GM21526 (cell line): Measurements from ENCODE around the gene GDPD1.
A peak's percentile ranks its signal among the peaks of the same experiment; 100 is the strongest.
"Not testable (repeated sequence)": the region's sequence is repeated elsewhere in the genome, so short reads cannot be mapped to it uniquely, and the experiment has no call there.

Experiments
- ATAC-seq: cut with Tn5 transposase; IDR thresholded peaks from one replicate; pipeline ENCODE4 v1.9.1; 2021; ENCODE audit warnings: moderate library complexity; ENCODE audit not compliant: unreplicated experiment, low FRiP score

GDPD1 gene

DNA sequence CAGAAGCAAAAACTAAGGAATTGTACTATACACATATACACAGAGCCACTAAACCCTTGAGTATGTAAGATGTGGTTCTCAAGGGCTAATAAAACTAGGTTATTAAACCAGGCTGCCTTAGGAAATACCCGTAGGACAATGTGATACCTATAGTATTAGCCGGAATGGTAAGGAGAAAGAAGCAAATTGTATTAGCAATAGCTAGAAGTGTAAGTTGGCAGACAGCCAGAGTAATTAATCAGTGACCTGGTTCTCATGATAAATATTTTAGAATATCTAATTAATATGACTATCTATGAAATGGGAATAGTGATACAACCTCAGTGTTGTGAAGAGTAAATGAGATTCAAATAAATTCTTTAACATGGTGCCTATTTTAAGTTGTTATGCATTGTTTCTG lies 18.6 kb downstream of the GDPD1 start:
- no peak for ATAC-seq

DNA sequence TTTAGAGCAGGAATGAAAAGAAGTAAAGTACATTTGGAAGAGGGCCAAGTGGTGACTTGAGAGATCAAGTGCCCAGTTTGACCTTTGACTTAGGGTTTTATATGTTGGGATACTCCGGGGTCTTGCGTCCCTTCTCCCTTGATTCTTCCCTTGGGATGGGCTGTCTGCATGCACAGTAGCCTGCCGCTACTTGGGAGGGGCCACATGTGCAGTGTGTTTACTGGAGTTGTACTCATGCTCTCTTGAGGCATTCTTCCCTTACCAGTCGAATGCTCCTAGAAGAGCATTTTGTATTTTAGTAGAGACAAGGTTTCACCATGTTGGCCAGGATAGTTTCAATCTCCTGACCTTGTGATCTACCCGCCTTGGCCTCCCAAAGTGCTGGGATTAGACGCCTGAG lies 23.8 kb downstream of the GDPD1 start:
- no peak for ATAC-seq

DNA sequence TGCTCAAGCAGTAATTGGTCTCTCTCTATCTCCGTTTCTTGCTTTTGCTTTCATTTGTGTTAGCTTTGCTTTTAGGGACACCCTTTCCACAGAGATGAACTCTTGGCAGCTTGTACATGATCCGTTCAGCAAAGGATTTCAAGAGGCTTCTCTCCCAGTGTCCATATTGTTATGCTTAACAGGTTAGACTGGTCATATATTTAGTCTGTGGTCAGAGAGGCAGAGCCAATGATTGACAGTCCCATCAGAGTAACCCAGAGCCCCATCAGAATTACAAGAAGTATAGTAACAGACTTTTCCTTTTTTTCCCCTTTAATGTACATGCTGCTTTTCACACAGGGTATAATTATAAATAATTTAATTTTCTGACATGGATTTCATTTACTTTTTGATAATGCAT lies 34.4 kb downstream of the GDPD1 start:
- no peak for ATAC-seq

DNA sequence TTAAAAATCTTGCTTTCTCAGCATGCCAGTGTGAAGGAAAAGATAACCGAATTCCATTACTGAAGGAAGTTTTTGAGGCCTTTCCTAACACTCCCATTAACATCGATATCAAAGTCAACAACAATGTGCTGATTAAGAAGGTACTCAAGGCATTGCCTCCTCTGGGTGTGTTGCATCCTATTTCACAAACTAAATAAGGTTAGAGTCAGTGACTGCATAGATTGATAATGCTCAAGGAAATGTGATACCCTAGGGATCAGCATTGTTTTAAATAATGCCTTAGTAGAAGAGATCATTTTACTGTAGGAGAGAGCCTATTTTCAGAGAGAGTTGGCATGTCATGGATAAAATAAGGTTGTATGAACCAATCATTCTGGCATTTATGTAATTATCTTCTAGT lies 36.8 kb downstream of the GDPD1 start:
- no peak for ATAC-seq

DNA sequence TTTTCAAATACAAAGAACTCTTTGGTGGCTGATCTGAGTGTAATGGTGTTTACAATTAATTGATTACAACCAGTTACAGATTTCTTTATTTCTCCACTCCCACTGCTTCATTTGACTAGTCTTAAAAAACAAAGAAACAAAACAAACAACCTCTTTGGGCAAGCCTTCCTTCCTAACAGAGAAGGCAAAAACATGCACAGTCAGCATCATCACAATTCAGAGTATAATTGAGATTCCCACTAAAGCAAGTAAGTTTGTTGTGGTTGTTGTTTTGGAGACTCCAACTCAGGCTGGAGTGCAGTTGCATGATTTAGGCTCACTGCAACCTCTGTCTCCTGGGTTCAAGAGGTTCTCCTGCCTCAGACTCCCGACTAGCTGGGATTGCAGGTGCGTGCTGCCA lies 40.4 kb downstream of the GDPD1 start:
- no peak for ATAC-seq

DNA sequence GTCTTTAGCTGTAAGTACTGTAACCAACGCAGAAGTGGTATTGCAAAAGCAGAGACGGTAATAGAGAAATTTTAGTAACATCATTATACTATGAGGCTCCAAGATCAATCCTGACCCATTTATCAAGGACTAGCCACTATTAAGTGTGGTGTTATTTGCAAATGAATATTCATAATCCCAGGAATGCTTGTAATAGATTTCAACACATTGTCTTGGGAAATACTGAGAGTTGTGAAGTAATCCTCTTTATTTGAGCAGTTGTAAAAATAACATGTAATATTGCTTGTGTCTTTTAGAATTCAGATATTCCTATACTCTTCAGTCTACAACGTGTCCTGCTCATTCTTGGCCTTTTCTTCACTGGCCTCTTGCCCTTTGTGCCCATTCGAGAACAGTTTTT lies 46.4 kb downstream of the GDPD1 start:
- ATAC-seq = no peak

DNA sequence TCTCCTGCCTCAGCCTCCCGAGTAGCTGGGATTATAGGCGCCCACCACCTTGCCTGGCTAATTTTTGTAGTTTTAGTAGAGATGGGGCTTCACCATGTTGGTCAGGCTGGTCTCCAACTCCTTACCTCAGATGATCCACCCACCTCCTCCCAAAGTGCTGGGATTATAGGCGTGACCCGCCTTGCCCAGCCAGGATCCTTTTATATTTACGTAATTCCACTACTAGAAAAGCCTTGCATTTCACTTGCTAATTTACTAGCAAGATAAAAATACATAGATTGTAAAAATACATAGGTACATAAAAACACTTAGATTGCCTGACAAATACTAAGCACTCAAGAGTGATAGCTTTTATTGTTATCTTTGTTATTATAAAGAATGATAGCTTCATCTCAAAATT lies 47.5 kb downstream of the GDPD1 start:
- ATAC-seq = no peak

DNA sequence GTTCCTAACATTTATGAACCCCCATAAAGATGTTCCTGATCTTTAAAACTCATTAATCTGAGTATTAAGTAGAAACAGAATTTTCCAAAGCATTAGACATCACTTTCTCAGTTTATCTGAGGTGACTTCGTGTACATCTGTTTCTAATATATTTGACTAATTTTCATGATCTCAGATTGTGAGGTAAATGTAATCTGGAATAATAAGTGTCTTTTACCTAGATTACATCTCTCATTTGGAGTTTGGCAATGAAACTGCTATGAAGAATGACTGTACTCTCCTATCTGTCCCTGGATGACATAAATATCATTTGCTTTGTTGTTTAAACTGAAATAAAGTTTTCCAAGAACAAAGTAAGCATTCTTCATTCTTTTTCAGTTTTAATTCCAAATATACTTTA lies 55.3 kb downstream of the GDPD1 start:
- no peak for ATAC-seq

DNA sequence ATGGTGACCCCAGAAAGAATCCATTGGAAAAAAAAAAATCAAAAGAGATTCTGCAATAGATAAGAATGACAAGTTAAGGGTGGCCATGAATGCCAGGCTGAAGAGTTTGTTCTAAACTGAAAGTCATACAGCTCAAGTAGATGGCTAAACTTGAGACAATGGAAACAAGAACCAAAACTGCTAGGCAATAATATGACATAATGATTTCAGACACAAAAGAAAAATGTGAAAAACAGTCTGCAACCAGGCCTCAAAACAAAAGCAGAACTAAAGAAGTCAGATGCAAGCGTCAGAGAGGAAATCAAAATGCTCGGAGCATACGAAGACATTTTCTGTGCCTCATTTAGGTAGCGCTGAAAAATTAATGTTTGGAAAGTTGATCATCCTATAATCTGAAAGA lies 56.7 kb downstream of the GDPD1 start:
- peak; percentile 79 for ATAC-seq

DNA sequence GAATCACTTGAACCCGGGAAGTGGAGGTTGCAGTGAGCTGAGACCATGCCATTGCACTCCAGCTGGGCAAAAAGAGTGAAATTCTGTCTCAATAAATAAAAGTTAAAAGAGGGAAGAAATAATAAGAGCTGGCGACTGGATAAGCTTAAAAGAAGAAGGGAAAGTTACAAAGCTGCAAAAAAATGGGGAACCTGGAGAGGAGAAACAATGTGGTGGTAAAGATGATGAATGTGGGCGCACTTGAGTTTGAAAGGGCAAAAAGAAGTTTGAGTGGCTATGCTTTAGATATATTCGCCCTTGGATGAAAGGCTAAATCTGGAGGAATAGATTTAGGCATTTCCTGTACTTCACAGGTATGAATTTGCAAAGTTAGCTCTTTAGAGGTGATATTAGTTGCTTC lies 58.1 kb downstream of the GDPD1 start:
- ATAC-seq = no peak

DNA sequence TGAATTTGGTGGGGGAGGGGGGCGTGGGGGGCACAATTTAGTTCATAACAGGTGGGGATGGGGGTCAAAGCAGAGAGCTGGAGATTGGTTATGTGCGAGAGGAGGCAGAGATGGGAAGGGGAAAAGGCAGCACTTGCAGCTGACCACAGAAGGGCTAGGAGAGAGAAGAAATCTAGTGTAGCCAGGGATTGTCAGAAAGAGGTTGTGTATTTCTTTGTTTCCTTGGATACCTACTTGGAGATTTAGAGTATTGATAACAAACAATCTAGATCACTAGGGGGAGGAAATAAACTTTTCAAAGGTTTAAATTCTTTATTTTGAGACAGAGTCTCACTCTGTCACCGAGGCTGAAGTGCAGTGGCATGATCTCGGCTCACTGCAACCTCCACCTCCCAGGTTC lies 64.0 kb downstream of the GDPD1 start:
- ATAC-seq = no peak

DNA sequence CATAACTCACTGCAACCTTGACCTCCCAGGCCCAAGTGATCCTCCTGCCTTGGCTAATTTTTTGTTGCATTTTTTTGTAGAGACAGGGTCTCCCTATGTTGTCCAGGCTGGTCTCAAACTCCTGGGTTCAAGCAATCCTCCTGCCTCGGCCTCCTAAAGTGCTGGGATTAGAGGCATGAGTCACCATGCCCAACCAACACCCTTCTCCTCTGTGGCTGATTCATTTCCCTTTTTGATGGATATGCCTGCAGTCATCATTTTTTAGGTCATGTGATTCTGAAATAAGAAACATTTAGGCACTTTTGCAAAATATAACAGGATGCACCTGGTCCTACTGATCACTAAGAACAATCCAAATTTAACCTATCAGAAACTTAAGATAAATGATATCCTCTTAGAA lies 67.1 kb downstream of the GDPD1 start:
- ATAC-seq = no peak

DNA sequence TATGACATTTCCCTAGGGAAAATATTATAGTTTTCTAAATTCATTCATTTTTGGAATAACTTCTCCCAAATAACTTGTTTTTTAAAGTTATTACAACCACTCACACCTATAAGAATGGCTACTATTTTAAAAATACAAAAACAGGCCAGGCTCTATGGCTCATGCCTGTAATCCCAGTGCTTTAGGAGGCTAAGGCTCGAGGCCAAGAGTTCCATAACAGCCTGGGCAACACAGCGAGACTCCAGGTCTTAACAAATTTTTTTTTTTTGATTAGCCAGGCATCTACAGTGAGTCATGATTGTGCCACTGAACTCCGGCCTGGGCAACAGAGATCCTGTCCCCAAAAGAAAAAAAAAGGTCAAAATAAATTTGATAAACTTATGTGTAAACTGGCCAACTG lies 67.6 kb downstream of the GDPD1 start:
- ATAC-seq = no peak

DNA sequence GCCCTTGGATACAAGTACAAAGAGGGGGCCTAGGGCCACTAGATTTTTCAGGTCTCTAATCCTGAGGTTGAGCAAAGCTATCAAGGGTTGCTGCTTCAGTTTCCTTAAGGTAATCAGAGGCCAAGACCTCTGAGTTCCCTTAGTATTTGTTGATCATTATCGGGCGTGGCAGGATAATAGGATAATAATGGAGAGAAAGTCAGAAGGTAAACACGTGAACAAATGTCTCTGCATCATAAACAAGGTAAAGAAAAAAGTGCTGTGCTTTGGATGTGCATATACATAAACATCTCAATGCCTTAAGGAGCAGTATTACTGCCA lies 69.6 kb downstream of the GDPD1 start:
- no peak for ATAC-seq

DNA sequence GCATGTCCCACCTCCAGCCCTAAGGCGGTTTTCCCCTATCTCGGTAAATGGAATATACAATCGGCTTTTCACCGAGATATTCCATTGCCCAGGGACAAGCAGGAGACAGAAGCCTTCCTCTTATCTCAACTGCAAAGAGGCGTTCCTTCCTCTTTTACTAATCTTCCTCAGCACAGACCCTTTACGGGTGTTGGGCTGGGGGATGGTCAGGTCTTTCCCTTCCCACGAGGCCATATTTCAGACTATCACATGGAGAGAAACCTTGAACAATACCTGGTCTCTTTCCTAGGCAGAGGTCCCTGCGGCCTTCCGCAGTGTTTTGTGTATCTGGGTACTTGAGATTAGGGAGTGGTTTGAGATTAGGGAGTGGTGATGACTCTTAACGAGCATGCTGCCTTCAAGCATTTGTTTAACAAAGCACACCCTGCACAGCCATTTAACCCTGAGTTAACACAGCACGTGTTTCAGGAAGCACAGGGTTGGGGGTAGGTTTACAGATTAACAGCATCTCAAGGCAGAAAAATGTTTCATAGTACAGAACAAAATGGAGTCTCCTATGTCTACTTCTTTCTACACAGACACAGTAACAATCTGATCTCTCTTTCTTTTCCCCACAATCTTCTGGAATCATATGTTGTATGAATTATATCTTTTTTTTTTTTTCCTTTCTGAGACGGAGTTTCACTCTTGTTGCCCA lies 70.1 kb downstream of the GDPD1 start:
- ATAC-seq = not testable (repeated sequence)

DNA sequence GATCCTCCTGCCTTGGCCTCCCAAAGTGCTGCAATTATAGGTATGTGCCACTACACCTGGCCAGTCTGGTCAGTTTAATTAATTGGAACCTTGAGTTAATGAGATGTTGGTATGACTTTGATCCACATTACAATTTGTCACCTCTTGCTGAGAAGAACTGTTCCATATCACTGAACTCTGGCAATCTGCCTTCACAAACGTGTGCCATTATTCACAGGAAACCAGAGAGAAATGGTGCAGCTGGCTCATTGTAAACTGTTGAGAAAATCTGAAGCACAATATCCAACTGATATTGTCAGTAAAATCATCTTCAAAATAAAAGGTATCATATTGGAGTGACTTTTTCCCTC lies 71.8 kb downstream of the GDPD1 start:
- ATAC-seq = no peak

DNA sequence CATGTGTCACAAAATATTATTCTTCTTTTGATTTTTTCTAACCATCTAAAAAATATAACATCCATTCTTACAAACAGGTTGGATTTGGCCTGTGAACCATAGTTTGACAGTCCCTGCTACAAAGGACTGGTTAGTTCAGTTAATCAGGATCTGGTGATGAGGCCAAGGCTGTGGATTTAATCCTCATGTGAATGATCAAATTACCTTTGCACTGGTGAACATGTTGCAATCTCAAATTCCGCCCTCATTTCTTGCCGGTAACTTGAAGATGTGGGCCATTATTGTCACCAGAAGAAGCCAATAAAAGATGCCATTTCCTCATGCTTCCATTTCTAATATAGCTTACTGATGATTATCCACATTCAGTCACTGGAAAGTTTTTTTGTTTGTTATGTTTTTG lies 75.9 kb downstream of the GDPD1 start:
- ATAC-seq = no peak

DNA sequence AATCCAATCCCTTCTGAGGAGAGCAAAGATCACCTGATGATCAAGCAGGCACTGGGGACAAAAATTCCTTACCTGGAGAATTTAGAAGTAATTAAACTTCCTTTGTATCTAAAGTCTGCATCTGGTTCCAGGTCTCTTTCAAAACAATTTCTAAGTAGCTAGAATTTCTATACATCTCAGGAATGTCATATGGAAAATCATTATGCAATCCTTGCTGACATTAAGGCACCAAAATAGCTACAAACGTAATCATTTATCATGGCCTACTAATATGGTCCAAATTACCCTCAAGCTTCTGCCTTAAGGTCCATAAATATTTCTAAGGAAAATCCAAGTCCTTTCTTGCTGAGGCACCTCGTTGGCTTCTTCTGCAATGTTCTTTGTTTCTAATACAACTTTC lies 78.2 kb downstream of the GDPD1 start:
- ATAC-seq = no peak

DNA sequence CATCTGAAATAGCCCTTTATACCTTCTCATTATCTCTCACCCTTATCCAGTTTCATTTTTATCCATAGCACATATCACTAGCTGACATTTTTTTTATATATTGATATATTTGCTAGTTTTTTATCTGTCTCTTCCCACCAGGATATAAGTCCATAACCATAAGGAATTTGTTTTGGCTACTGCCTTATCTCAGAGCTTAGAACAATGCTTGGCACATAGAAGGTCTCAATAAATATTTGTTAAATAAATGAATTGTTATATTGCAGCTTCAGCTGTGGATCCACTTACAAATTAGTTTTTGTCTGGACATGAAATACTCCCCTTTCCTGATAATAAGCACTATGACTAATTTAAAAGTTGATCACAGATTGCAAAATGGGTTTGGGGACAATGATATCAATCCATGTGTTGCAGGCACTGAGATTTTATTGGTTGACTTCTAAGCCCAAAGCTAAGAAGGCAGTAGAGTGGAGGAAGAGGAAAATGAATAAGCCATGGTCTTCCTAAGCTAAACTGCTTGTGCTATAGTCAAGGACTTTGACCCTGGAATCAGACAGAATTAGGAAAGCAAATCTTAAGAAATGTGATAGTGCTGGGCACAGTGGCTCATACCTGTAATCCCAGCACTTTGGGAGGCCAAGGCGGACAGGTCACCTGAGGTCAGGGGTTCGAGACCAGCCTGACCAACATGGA lies 79.2 kb downstream of the GDPD1 start:
- ATAC-seq = no peak

DNA sequence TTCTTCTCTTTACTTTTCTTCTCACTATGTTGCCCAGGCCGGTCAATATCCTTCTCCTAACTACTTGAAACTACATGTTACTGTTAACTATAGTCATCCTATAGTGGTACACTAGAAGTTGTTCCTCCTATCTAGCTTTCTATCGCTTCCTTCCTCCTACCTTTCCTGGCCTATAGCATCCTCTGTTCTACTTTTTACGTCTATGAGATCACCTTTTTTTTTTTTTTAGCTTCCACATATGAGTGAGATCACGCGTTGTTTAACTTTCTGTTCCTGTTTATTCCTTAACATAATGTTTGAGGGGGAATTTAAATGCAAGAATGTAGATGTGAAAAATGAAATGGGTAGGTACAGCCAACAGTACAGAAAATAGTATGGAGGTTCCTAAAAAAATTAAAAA lies 80.6 kb downstream of the GDPD1 start:
- no peak for ATAC-seq

DNA sequence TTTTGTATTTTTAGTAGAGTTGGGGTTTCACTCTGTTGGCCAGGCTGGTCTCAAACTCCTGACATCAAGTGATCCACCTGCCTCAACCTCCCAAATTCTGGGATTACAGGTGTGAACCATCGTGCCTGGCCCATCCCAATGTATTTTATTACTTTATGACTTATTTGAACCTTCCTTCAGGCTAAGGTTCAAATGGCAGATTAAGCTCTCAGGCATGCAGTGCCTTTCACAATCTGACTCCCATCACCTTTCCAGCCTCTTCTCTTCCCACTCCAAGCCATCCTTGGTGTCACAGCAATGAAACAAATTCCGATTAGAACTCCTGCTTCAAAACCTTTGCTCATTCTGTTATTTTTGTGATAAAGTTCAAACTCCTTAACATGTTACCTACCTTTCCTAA lies 84.5 kb downstream of the GDPD1 start:
- no peak for ATAC-seq

DNA sequence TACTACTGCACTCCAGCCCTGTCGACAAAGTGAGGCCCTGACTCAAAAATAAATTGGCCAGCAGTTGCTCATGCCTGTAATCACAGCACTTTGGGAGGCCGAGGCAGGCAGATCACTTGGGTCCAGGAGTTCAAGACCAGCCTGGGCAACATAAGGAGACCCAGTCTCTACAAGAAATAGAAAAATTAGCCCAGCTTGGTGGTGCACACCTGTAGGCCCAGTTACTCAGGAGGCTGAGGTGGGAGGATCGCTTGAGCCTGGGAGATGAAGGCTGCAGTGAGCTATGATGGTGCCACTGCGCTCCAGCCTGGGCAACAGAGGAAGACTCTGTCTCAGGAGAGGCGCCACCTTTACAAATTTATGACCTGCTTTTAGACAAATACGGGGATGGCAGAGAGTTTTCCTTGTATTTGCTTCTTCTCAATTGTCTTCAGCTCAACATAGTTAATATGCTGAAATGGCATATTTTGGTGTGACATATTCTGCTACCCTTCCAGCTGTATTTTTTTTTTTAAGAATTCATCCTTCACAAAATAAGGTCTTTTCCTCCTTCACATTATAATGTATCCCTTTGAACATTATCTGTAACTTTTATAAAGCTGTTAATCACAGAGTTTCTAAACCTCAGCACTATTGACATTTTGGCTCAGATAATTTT lies 90.1 kb downstream of the GDPD1 start:
- no peak for ATAC-seq
